ENCODE measurements around the gene ZKSCAN1.
"Not testable (repeated sequence)": the region's sequence is repeated elsewhere in the genome, so short reads cannot be mapped to it uniquely, and the experiment has no call there.

The ZKSCAN1 gene

GRCh38 chr7:100015232-100016214 lies at the start of gene ZKSCAN1:
Gene ZKSCAN1, plus strand, starts transcription at chr7:100015596. Its CDS starts 7,911 bp downstream, at chr7:100023507.
- DNase-seq, result peak; percentile 91

GRCh38 chr7:99969298-99969697 lies 46.1 kb upstream of the ZKSCAN1 start:
- no peak for DNase-seq

GRCh38 chr7:99969813-99970212 lies 45.6 kb upstream of the ZKSCAN1 start:
- not testable (repeated sequence) for DNase-seq

- no peak for DNase-seq
Measured at GRCh38 chr7:99971242-99971641, 44.2 kb upstream of the ZKSCAN1 start.

GRCh38 chr7:99973817-99974216 lies 41.6 kb upstream of the ZKSCAN1 start:
- DNase-seq, result not testable (repeated sequence)

- DNase-seq, result no peak
Measured at GRCh38 chr7:99974681-99975080, 40.7 kb upstream of the ZKSCAN1 start.

- no peak for DNase-seq
Measured at GRCh38 chr7:99975782-99976521, 39.4 kb upstream of the ZKSCAN1 start, which contains the start of gene AZGP1. Gene AZGP1, minus strand, starts transcription at chr7:99976031. Its CDS starts 11 bp downstream, at chr7:99976020.

GRCh38 chr7:99976626-99977025 lies 38.8 kb upstream of the ZKSCAN1 start:
- DNase-seq, result no peak

- peak; percentile 33 for DNase-seq
Measured at GRCh38 chr7:99979814-99980225, 35.6 kb upstream of the ZKSCAN1 start.

- DNase-seq, result not testable (repeated sequence)
Measured at GRCh38 chr7:99980448-99980872, 34.9 kb upstream of the ZKSCAN1 start.

- DNase-seq, result not testable (repeated sequence)
Measured at GRCh38 chr7:99981066-99981465, 34.3 kb upstream of the ZKSCAN1 start.

- no peak for DNase-seq
Measured at GRCh38 chr7:99984593-99984992, 30.8 kb upstream of the ZKSCAN1 start.

- not testable (repeated sequence) for DNase-seq
Measured at GRCh38 chr7:99987306-99987705, 28.1 kb upstream of the ZKSCAN1 start.

- DNase-seq, result no peak
Measured at GRCh38 chr7:99987846-99988245, 27.6 kb upstream of the ZKSCAN1 start.

- DNase-seq, result no peak
Measured at GRCh38 chr7:99990460-99990852, 24.9 kb upstream of the ZKSCAN1 start.

GRCh38 chr7:99991543-99991942 lies 23.9 kb upstream of the ZKSCAN1 start:
- DNase-seq, result not testable (repeated sequence)

- no peak for DNase-seq
Measured at GRCh38 chr7:99992330-99993038, 22.9 kb upstream of the ZKSCAN1 start.

- no peak for DNase-seq
Measured at GRCh38 chr7:99994819-99995218, 20.6 kb upstream of the ZKSCAN1 start.

GRCh38 chr7:99996755-99997544 lies 18.4 kb upstream of the ZKSCAN1 start:
- no peak for DNase-seq

GRCh38 chr7:99997545-99998137 lies 17.8 kb upstream of the ZKSCAN1 start:
- peak; percentile 80 for DNase-seq

GRCh38 chr7:100000239-100000638 lies 15.2 kb upstream of the ZKSCAN1 start:
- DNase-seq, result no peak

Measured in CD4-positive, alpha-beta T cell treated with Interleukin-17A for 4 hours (primary cell).